SK-N-MC (cell line): ENCODE measurements around the gene AURKAIP1.

ENCODE experiments used
- DNase-seq: peaks from one replicate; pipeline ENCODE4 v3.0.0-alpha.2; 2011; ENCODE audit warnings: low read depth, low spot score
- H3K27ac ChIP-seq: fragments of 200-600 bp; sonication (generic); 2 replicates; pipeline ENCODE4 v1.5.1; 2016; ENCODE audit warnings: mixed run types
- H3K36me3 ChIP-seq: fragments of 200-600 bp; sonication (generic); 2 replicates; pipeline ENCODE4 v1.6.1; 2017; ENCODE audit warnings: antibody characterized with exemption, low read length, mixed read lengths; ENCODE audit not compliant: insufficient read depth
- H3K4me3 ChIP-seq: fragments of 200-600 bp; sonication (generic); 2 replicates; pipeline ENCODE4 v1.5.1; 2016
- H3K9ac ChIP-seq: fragments of 200-600 bp; sonication (generic); 2 replicates; pipeline ENCODE4 v1.8.0; 2017; ENCODE audit warnings: mixed run types, mixed read lengths; ENCODE audit not compliant: insufficient read length
- H3K9me3 ChIP-seq: fragments of 200-600 bp; sonication (generic); 2 replicates; pipeline ENCODE4 v1.6.1; 2017; ENCODE audit warnings: low read depth, mild to moderate bottlenecking, antibody characterized with exemption, low read length, moderate library complexity, mixed read lengths
- EZH2 ChIP-seq: fragments of 200-600 bp; sonication (generic); IDR thresholded peaks from one replicate; pipeline ENCODE4 v1.6.1; 2017; ENCODE audit warnings: antibody characterized with exemption
- FOXP2 ChIP-seq: optimal IDR thresholded peaks from 2 replicates; pipeline ENCODE3; 2011; ENCODE audit warnings: mild to moderate bottlenecking, moderate library complexity; ENCODE audit not compliant: insufficient read depth; ENCODE audit errors: extremely low read length, control extremely low read depth
- POLR2AphosphoS5 ChIP-seq: IDR thresholded peaks from 2 replicates; pipeline ENCODE4 v1.6.1; 2012; ENCODE audit warnings: mild to moderate bottlenecking, low read depth, low read length, borderline replicate concordance

The AURKAIP1 gene

GRCh38 chr1:1332031-1332755 lies 42.8 kb downstream of the AURKAIP1 start:
- Histone ChIP-seq H3K9ac (no peak overlapping the region), H3K36me3 (peaks cover under 1% of the 10 kb centered on the region; the same call in 1 of the 2 replicates), H3K4me3 (no peak overlapping the region), H3K27ac (no peak overlapping the region), H3K9me3 (no peaks in the 10 kb centered on the region)
- no peak for DNase-seq
- TF ChIP-seq POLR2AphosphoS5 (no peak), FOXP2 (no peak), EZH2 (no peak)

GRCh38 chr1:1331068-1331965 lies 43.7 kb downstream of the AURKAIP1 start, which contains the start of gene TAS1R3:
TSS of gene TAS1R3 (plus strand) at chr1:1331280. CDS start at chr1:1331346, 66 bp downstream.
- Histone ChIP-seq H3K9me3 (no peaks in the 10 kb centered on the region), H3K36me3 (no peaks in the 10 kb centered on the region), H3K9ac (no peak within 1 kb of the TSS), H3K27ac (no peak within 1 kb of the TSS), H3K4me3 (no peak within 1 kb of the TSS)
- TF ChIP-seq POLR2AphosphoS5 (no peak), EZH2 (no peak), FOXP2 (no peak)
- DNase-seq, result no peak

GRCh38 chr1:1330366-1331067 lies 44.5 kb downstream of the AURKAIP1 start:
- no peaks in the 10 kb centered on the region for H3K9me3 ChIP-seq
- no peak for DNase-seq
- TF ChIP-seq EZH2 (no peak), FOXP2 (no peak), POLR2AphosphoS5 (no peak)
- no peaks in the 10 kb centered on the region for H3K36me3 ChIP-seq
- H3K27ac ChIP-seq, result no peak overlapping the region
- H3K4me3 ChIP-seq, result no peak overlapping the region
- no peak overlapping the region for H3K9ac ChIP-seq

GRCh38 chr1:1329304-1330210 lies 45.5 kb downstream of the AURKAIP1 start:
- TF ChIP-seq FOXP2 (no peak), POLR2AphosphoS5 (no peak), EZH2 (no peak)
- no peaks in the 10 kb centered on the region for H3K36me3 ChIP-seq
- no peak for DNase-seq
- H3K27ac ChIP-seq, result no peak overlapping the region
- no peaks in the 10 kb centered on the region for H3K9me3 ChIP-seq
- H3K4me3 ChIP-seq, result no peak overlapping the region
- no peak overlapping the region for H3K9ac ChIP-seq

- Histone ChIP-seq H3K9ac (no peak overlapping the region), H3K9me3 (no peaks in the 10 kb centered on the region)
These were observed 46.8 kb downstream of the AURKAIP1 start for GRCh38 chr1:1328254-1328653.

GRCh38 chr1:1327291-1327690 lies 47.7 kb downstream of the AURKAIP1 start:
- DNase-seq, result no peak
- Histone ChIP-seq H3K36me3 (no peaks in the 10 kb centered on the region), H3K4me3 (no peak overlapping the region), H3K9ac (no peak overlapping the region), H3K9me3 (no peaks in the 10 kb centered on the region), H3K27ac (no peak overlapping the region)
- TF ChIP-seq EZH2 (no peak), FOXP2 (no peak), POLR2AphosphoS5 (no peak)

More at GRCh38 chr1:1328254-1328653, 46.8 kb downstream of the AURKAIP1 start:
- Histone ChIP-seq H3K36me3 (no peaks in the 10 kb centered on the region), H3K4me3 (no peak overlapping the region), H3K27ac (no peak overlapping the region)
- DNase-seq, result no peak
- TF ChIP-seq EZH2, result no peak
- no peak for TF ChIP-seq FOXP2
- TF ChIP-seq POLR2AphosphoS5, result no peak

GRCh38 chr1:1326075-1326605 lies 48.9 kb downstream of the AURKAIP1 start:
- no peaks in the 10 kb centered on the region; the same call in 1 of the 2 replicates for H3K36me3 ChIP-seq
- no peak overlapping the region for H3K27ac ChIP-seq
- TF ChIP-seq POLR2AphosphoS5, result no peak
- no peak for TF ChIP-seq FOXP2
- TF ChIP-seq EZH2, result no peak
- no peak overlapping the region for H3K9ac ChIP-seq
- no peak for DNase-seq
- H3K9me3 ChIP-seq, result no peaks in the 10 kb centered on the region
- no peak overlapping the region for H3K4me3 ChIP-seq
